HT1080 (cell line): ENCODE results near the gene PTPRD. TPM values are rescaled to one million over a fixed set of nuclear protein-coding genes. Genes with fewer than 3 reads are reported as not detected.

Experiments used
- DNase-seq: peaks from one replicate; pipeline ENCODE4 v3.0.0-alpha.2; 2015; ENCODE audit warnings: low read depth
- total RNA-seq: library from RNA; depleted of rRNA; stranded (reverse); fragments of >200 nt; shearing (Covaris generic); gene quantifications from 2 replicates; pipeline ENCODE4 v1.2.3, GENCODE V29; 2014

PTPRD gene
- total RNA-seq, 1 experiment from 2014 or later, result 9.6 TPM

GRCh38 chr9:8734760-8735159, 1878.0 kb downstream of the PTPRD start:
- DNase-seq, result no peak

DNA sequence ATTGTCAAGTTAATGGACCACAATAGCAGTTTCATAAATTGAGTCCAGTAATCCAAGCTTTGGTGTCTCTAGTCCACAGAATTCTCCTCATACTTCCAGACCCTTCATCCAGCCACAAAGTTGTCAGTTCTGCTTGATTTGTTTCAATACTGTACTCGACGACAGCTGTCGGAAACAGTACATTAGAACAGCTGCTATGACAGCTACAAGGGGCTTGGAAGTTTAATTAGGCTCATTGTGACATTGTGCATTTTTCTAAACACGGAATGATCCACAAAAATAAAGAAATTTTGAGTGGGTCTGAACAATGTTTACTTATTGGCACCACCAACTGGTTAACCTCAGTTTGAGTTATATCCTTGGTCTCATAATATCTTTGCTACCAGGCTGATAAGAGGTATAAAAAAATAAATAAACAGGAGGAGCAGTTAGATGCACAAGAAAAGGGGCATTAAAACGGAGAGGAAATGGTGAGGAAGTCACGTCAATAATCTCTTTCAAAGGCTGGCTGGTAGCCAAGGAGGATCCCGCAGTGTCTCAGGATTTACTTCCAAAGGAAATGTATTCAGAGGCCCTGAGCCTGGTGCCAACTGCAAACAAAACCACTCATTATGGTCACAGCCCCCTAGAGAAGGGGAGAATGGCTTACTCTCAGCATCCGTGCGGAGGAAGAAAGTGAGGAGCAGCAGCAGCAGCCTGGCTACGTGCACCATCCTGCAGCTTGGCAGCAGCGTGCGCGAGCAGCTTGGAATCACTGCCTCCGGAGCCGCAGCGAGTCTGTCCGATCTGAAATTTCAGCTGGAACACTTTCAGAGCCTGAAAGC, 1879.5 kb downstream of the PTPRD start:
- no peak for DNase-seq

DNA sequence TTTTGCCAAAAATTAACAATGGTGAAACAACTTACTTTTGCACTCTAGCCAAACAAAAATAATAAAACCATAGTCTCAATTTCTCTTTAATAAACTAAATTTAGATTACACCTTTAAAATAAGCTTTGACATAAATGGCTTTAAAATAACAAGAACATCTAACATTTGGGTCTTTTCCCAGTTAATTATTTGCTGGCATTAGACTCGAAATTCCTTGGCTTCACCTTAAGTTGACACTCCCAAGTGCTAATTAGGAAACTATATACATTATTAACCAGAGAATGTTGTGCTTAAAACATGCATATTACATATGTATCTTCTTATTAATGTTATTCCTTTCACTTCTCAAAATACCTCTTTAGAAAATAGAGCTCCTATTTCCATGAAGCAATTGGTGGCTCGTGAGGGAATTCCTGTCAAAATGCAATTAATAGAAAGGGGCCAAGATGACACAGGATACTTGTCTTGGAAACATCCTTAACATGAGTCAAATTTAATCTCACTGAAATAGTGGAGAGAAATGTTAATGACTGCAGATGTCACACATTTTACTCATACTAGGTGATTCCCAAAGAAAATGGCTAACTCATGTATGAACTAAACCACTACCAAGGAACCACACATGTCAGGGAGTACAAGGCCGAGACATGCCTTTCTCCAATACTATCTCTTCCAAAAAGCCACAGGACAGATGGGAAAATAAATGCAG, 1880.3 kb downstream of the PTPRD start:
- DNase-seq, result no peak

- no peak for DNase-seq
Measured at GRCh38 chr9:8730618-8731017, 1882.2 kb downstream of the PTPRD start.

- no peak for DNase-seq
Measured at GRCh38 chr9:8728910-8729309, 1883.9 kb downstream of the PTPRD start.

GRCh38 chr9:8727191-8727590, 1885.6 kb downstream of the PTPRD start:
- DNase-seq, result no peak

GRCh38 chr9:8726692-8727091, 1886.1 kb downstream of the PTPRD start:
- DNase-seq, result no peak

- no peak for DNase-seq
Measured at GRCh38 chr9:8725635-8726034, 1887.2 kb downstream of the PTPRD start.

- DNase-seq, result no peak
Measured at GRCh38 chr9:8724284-8725018, 1888.4 kb downstream of the PTPRD start.

DNA sequence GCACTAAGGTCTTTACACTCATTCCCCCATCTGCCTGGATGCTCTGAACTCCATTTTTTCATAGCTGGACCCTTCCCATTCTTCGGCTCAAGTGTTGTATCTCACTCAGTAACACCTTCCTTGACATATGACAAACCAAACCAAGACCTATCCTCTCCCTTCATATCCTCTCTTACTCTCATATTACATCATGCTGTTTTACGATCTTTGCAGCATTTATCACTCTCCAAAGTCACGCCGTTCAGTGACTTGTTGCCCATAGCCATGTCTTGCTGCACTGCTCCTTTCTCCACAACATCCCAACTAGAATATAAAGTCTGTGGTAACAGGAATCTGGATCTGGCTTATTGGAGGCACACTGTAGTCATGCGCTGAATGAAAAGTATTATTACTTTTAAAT, 1889.6 kb downstream of the PTPRD start:
- no peak for DNase-seq

GRCh38 chr9:8719833-8720486, 1892.8 kb downstream of the PTPRD start:
- DNase-seq, result no peak

GRCh38 chr9:8718121-8718725, 1894.6 kb downstream of the PTPRD start:
- peak; percentile 77 for DNase-seq

DNA sequence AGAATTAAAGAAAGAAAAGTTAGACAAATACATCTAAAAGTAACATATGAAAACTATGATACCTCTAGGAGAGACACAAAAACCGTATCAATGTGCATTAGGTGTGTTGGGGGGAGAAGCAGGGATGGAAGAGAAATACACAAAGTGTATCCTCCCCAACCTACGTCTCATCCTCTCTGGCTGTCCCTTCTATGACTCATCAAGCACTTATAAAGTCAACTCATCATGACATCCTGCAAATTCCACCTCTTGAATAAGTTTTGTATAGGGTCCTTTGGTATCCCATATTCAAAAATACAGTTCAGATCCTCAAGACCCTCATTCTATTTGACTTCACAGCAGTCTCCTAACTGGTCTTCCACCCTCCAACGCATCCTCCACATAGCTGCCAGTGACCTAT, 1895.7 kb downstream of the PTPRD start:
- DNase-seq, result peak; percentile 64

GRCh38 chr9:8715788-8716187, 1897.0 kb downstream of the PTPRD start:
- DNase-seq, result no peak

DNA sequence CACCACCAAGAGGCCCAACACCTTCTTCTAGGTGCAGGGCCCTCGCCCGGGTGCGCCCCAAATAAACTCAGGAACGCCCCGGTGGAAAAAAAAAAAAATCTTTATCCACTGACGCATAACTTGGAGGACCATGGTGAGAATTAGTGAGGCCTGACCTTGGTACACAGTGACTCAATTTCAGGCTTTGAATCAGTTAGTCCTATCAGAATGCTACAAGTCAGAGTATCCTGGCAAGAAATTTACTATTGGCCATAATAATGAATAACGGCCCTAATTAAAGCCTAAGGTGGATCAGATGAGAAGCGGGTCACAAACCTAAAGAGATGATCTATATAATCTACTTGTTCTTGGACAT, 1899.0 kb downstream of the PTPRD start:
- DNase-seq, result no peak

GRCh38 chr9:8713149-8713810, 1899.5 kb downstream of the PTPRD start:
- no peak for DNase-seq

GRCh38 chr9:8709731-8710130, 1903.1 kb downstream of the PTPRD start:
- no peak for DNase-seq

- no peak for DNase-seq
Measured at GRCh38 chr9:8708728-8709127, 1904.1 kb downstream of the PTPRD start.

DNA sequence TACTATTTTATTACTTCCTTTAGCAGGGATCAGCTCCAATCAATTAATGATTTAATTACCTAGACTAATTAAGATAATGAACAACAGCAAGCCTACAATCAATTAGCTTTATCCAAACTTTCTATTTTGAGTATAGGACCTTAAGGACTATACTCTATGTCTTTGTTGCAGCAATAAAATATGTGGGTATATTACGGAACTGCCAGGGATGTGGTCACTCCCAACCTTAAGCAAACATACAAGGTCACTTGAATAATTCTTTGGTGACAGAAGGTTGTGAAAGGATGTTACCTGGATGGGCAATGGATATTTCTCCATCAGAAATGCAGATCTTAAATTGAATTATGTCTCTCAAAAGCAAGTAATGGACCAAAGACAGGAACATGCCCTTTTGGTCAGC, 1905.8 kb downstream of the PTPRD start:
- no peak for DNase-seq

DNA sequence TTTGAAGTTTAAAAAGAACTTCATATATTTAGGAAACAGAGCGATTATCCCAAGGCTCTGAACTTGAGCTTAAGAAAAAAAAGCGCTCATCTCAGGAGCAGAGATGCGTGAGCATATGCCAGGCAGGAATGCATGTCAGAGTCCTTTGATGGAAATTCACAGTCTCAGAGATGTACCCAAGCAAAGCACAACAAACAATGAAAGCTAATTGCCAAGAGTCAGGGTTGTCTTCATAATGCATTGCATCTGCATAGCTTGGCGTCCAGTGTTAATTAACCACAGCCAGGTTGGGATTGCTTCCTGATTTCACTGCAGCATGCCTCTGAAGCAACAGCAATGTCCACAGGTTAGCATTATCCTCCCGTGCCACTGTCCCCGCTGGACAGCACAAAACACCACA, 1906.3 kb downstream of the PTPRD start:
- no peak for DNase-seq

GRCh38 chr9:8705861-8706260, 1906.9 kb downstream of the PTPRD start:
- DNase-seq, result no peak
